ENCODE measurements around the gene RBMS1. TPM values are rescaled to one million over a fixed set of nuclear protein-coding genes. Genes with fewer than 3 reads are reported as not detected.
"Not testable (repeated sequence)": the region's sequence is repeated elsewhere in the genome, so short reads cannot be mapped to it uniquely, and the experiment has no call there.

The RBMS1 gene
- total RNA-seq, 1 experiment from 2014 or later = 91.9 TPM

GRCh38 chr2:160491911-160492371 lies 1.7 kb downstream of the RBMS1 start:
- peak overlapping the region; percentile 91 for H3K4me3 Mint-ChIP-seq (ENCODE audit: unreplicated experiment)
- TF ChIP-seq CTCF (IDR thresholded peaks at IDR 0.05; ENCODE audit: insufficient read depth in 1 of 2, low read depth in 1 of 2, low read length in 1 of 2, severe bottlenecking in 1 of 2, unreplicated experiment in 1 of 2) = no peak
- Histone ChIP-seq H3K4me3 (ENCODE audit: low read depth, low read length) (peak overlapping the region; percentile 94), H3K9me3 (no peaks in the 10 kb centered on the region), H3K27me3 (replicated peaks; ENCODE audit: control insufficient read depth, insufficient read depth, low read length) (no peaks in the 10 kb centered on the region), H3K4me1 (peaks cover 12% of the 10 kb centered on the region), H3K36me3 (ENCODE audit: control insufficient read depth, insufficient read depth, low read length) (no peaks in the 10 kb centered on the region)
- ChIA-PET POLR2A (no interaction called here), CTCF (no interaction called here)
- peak overlapping the region; percentile 64 for H3K27ac Mint-ChIP-seq (ENCODE audit: unreplicated experiment)
- peaks cover under 1% of the 10 kb centered on the region for H3K27me3 Mint-ChIP-seq (ENCODE audit: insufficient read depth, unreplicated experiment)
- intact Hi-C loops (cut with micrococcal nuclease; ENCODE audit: unreplicated experiment) = loop anchor here (1.0 to 2.0 kb wide), 6 partner anchors 63 to 478 kb away; no protein-coding TSS in a partner anchor
- BruUV-seq (replicated peaks) = TSS peak; percentile 22
- no peak for DNase-seq
- peaks cover 6% of the 10 kb centered on the region for H3K36me3 Mint-ChIP-seq (ENCODE audit: insufficient read depth, unreplicated experiment)
- peaks cover 10% of the 10 kb centered on the region for H3K4me1 Mint-ChIP-seq (ENCODE audit: low read depth, unreplicated experiment)
- no peaks in the 10 kb centered on the region for H3K9me3 Mint-ChIP-seq (ENCODE audit: unreplicated experiment)

GRCh38 chr2:160490733-160491685 lies 2.6 kb downstream of the RBMS1 start:
- Mint-ChIP-seq H3K4me1 (ENCODE audit: low read depth, unreplicated experiment) (peaks cover 10% of the 10 kb centered on the region), H3K27ac (ENCODE audit: unreplicated experiment) (no peak overlapping the region), H3K9me3 (ENCODE audit: unreplicated experiment) (no peaks in the 10 kb centered on the region), H3K27me3 (ENCODE audit: insufficient read depth, unreplicated experiment) (no peaks in the 10 kb centered on the region), H3K36me3 (ENCODE audit: insufficient read depth, unreplicated experiment) (peaks cover 6% of the 10 kb centered on the region), H3K4me3 (ENCODE audit: unreplicated experiment) (peak overlapping the region; percentile 91)
- BruUV-seq (replicated peaks) = no TSS peak
- H3K9me3 ChIP-seq = no peaks in the 10 kb centered on the region
- TF ChIP-seq CTCF (IDR thresholded peaks at IDR 0.05; ENCODE audit: insufficient read depth in 1 of 2, low read depth in 1 of 2, low read length in 1 of 2, severe bottlenecking in 1 of 2, unreplicated experiment in 1 of 2) = no peak
- CTCF ChIA-PET = no interaction called here
- H3K4me3 ChIP-seq (ENCODE audit: low read depth, low read length) = peak overlapping the region; percentile 94; the same call in 1 of the 2 replicates
- DNase-seq = no peak
- H3K27me3 ChIP-seq (replicated peaks; ENCODE audit: control insufficient read depth, insufficient read depth, low read length) = no peaks in the 10 kb centered on the region
- intact Hi-C loops (cut with micrococcal nuclease; ENCODE audit: unreplicated experiment) = no loop called here
- H3K4me1 ChIP-seq = peaks cover 12% of the 10 kb centered on the region
- no peaks in the 10 kb centered on the region for H3K36me3 ChIP-seq (ENCODE audit: control insufficient read depth, insufficient read depth, low read length)
- POLR2A ChIA-PET = no interaction called here

- DNase-seq = no peak
- no peaks in the 10 kb centered on the region for H3K36me3 ChIP-seq (ENCODE audit: control insufficient read depth, insufficient read depth, low read length)
- Mint-ChIP-seq H3K4me1 (ENCODE audit: low read depth, unreplicated experiment) (peaks cover 10% of the 10 kb centered on the region), H3K27ac (ENCODE audit: unreplicated experiment) (no peak overlapping the region), H3K36me3 (ENCODE audit: insufficient read depth, unreplicated experiment) (peaks cover 6% of the 10 kb centered on the region), H3K9me3 (ENCODE audit: unreplicated experiment) (no peaks in the 10 kb centered on the region), H3K4me3 (ENCODE audit: unreplicated experiment) (no peak overlapping the region), H3K27me3 (ENCODE audit: insufficient read depth, unreplicated experiment) (no peaks in the 10 kb centered on the region)
- intact Hi-C loops (cut with micrococcal nuclease; ENCODE audit: unreplicated experiment) = no loop called here
- no peak for TF ChIP-seq CTCF (IDR thresholded peaks at IDR 0.05; ENCODE audit: insufficient read depth in 1 of 2, low read depth in 1 of 2, low read length in 1 of 2, severe bottlenecking in 1 of 2, unreplicated experiment in 1 of 2)
- H3K4me3 ChIP-seq (ENCODE audit: low read depth, low read length) = no peak overlapping the region
- no TSS peak for BruUV-seq (replicated peaks)
- CTCF ChIA-PET = no interaction called here
- no peaks in the 10 kb centered on the region for H3K9me3 ChIP-seq
- POLR2A ChIA-PET = no interaction called here
- H3K4me1 ChIP-seq = peaks cover 18% of the 10 kb centered on the region
- H3K27me3 ChIP-seq (replicated peaks; ENCODE audit: control insufficient read depth, insufficient read depth, low read length) = no peaks in the 10 kb centered on the region
Observed at GRCh38 chr2:160489111-160489510, 4.5 kb downstream of the RBMS1 start.

- BruUV-seq (replicated peaks); H3K36me3 Mint-ChIP-seq (ENCODE audit: insufficient read depth, unreplicated experiment); H3K36me3 ChIP-seq (ENCODE audit: control insufficient read depth, insufficient read depth, low read length); H3K4me3 Mint-ChIP-seq (ENCODE audit: unreplicated experiment); H3K27me3 ChIP-seq (replicated peaks; ENCODE audit: control insufficient read depth, insufficient read depth, low read length); CTCF ChIA-PET; H3K4me3 ChIP-seq (ENCODE audit: low read depth, low read length); H3K9me3 ChIP-seq; DNase-seq; intact Hi-C loops (cut with micrococcal nuclease; ENCODE audit: unreplicated experiment); H3K27ac Mint-ChIP-seq (ENCODE audit: unreplicated experiment); H3K27me3 Mint-ChIP-seq (ENCODE audit: insufficient read depth, unreplicated experiment); H3K9me3 Mint-ChIP-seq (ENCODE audit: unreplicated experiment); POLR2A ChIA-PET: not testable (repeated sequence)
- peaks cover 18% of the 10 kb centered on the region for H3K4me1 ChIP-seq
- peaks cover 10% of the 10 kb centered on the region for H3K4me1 Mint-ChIP-seq (ENCODE audit: low read depth, unreplicated experiment)
Observed at GRCh38 chr2:160488289-160488688, 5.3 kb downstream of the RBMS1 start.
